ENCODE data around the gene ATP2B3. TPM values are rescaled to one million over a fixed set of nuclear protein-coding genes. Genes with fewer than 3 reads are reported as not detected.

Gene ATP2B3
- total and polyA plus RNA-seq, 2 experiments from 2014 or later, result 0.17 TPM; not detected in 1

- no peak for TF ChIP-seq ZNF462 (CRISPR knock-in tag; IDR thresholded peaks at IDR 0.05)
- TF ChIP-seq ETS1 (IDR thresholded peaks at IDR 0.05), result no peak
- no peak for TF ChIP-seq ZNF331 (CRISPR knock-in tag; IDR thresholded peaks at IDR 0.05; ENCODE audit: low read depth)
Observed at GRCh38 chrX:153516073-153516472, 1.4 kb upstream of the ATP2B3 start (continued).

- no peaks in the 10 kb centered on the region for H4K20me1 ChIP-seq (replicated peaks; ENCODE audit: insufficient read depth)
- TF ChIP-seq EZH2 (IDR thresholded peaks at IDR 0.05; ENCODE audit: low read depth, unreplicated experiment), result peak; percentile 27
- TF ChIP-seq STAT1 (IDR thresholded peaks at IDR 0.05; ENCODE audit: unreplicated experiment), result no peak
- no peak overlapping the region for H3K27ac ChIP-seq (ENCODE audit: low read depth)
- peak overlapping the region; percentile 71 for H3K4me2 ChIP-seq
- Mint-ChIP-seq H3K9me3 (no peaks in the 10 kb centered on the region), H3K4me3 (peak overlapping the region; percentile 75), H3K27ac (no peak overlapping the region), H3K27me3 (ENCODE audit: insufficient read depth, low read depth, poor library complexity) (peaks cover 34% of the 10 kb centered on the region), H3K36me3 (ENCODE audit: low read depth) (no peaks in the 10 kb centered on the region; the same call in 2 of the 3 replicates), H3K4me1 (peaks cover 3% of the 10 kb centered on the region; the same call in 2 of the 3 replicates)
- H3K36me3 ChIP-seq (ENCODE audit: insufficient read depth), result no peaks in the 10 kb centered on the region
- no peaks in the 10 kb centered on the region for H3K79me2 ChIP-seq (replicated peaks; ENCODE audit: insufficient read depth)
- DNase-seq (ENCODE audit: low spot score) (no peak), ATAC-seq (no peak)
- H2AFZ ChIP-seq, result no peak overlapping the region; the same call in 1 of the 2 replicates
- peak overlapping the region; percentile 50; the same call in 1 of the 2 replicates for H3K4me3 ChIP-seq
- H3K9me2 ChIP-seq (ENCODE audit: insufficient read depth), result no peaks in the 10 kb centered on the region
- H3K4me1 ChIP-seq (ENCODE audit: insufficient read depth), result no peaks in the 10 kb centered on the region
- H3F3A ChIP-seq (replicated peaks; ENCODE audit: low read depth), result no peaks in the 10 kb centered on the region
- peaks cover 30% of the 10 kb centered on the region for H3K27me3 ChIP-seq (ENCODE audit: insufficient read depth)
Observed at GRCh38 chrX:153517946-153518834, 748 bp downstream of the ATP2B3 start.

Data from GM23338 (cell line).